Measurements from ENCODE around the gene OLA1. TPM values are rescaled to one million over a fixed set of nuclear protein-coding genes. Genes with fewer than 3 reads are reported as not detected.

The OLA1 gene
- total RNA-seq, 1 experiment from 2014 or later, result 263 TPM

- Histone ChIP-seq H3K4me2 (no peak overlapping the region), H3K27ac (no peak overlapping the region), H3K79me2 (ENCODE audit: low read depth) (peaks cover 93% of the 10 kb centered on the region), H3K9me3 (ENCODE audit: insufficient read depth, low read depth) (no peaks in the 10 kb centered on the region), H3K4me1 (replicated peaks; ENCODE audit: insufficient read depth) (no peaks in the 10 kb centered on the region), H3F3A (ENCODE audit: insufficient read depth, low read depth) (peaks cover 18% of the 10 kb centered on the region), H3K4me3 (no peak overlapping the region), H4K20me1 (ENCODE audit: insufficient read depth) (peaks cover 16% of the 10 kb centered on the region), H3K9me2 (ENCODE audit: insufficient read depth) (no peaks in the 10 kb centered on the region), H3K27me3 (ENCODE audit: insufficient read depth, low read depth) (no peaks in the 10 kb centered on the region), H3K36me3 (ENCODE audit: low read depth) (peaks cover 22% of the 10 kb centered on the region), H2AFZ (no peak overlapping the region)
- DNase-seq, result no peak
- intact Hi-C loops (cut with micrococcal nuclease; ENCODE audit: unreplicated experiment), result no loop called here
- ChIA-PET POLR2A (ENCODE audit: unreplicated experiment) (no interaction called here), CTCF (interaction anchor here (0.7 kb wide), 1 partner anchor 10 kb away, joined by 3 read pairs; no protein-coding TSS in a partner anchor)
- TF ChIP-seq, protein P1, sequence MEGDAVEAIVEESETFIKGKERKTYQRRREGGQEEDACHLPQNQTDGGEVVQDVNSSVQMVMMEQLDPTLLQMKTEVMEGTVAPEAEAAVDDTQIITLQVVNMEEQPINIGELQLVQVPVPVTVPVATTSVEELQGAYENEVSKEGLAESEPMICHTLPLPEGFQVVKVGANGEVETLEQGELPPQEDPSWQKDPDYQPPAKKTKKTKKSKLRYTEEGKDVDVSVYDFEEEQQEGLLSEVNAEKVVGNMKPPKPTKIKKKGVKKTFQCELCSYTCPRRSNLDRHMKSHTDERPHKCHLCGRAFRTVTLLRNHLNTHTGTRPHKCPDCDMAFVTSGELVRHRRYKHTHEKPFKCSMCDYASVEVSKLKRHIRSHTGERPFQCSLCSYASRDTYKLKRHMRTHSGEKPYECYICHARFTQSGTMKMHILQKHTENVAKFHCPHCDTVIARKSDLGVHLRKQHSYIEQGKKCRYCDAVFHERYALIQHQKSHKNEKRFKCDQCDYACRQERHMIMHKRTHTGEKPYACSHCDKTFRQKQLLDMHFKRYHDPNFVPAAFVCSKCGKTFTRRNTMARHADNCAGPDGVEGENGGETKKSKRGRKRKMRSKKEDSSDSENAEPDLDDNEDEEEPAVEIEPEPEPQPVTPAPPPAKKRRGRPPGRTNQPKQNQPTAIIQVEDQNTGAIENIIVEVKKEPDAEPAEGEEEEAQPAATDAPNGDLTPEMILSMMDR (conservative IDR thresholded peaks at IDR 0.05), result no peak
- TF ChIP-seq EZH2 (IDR thresholded peaks at IDR 0.05; ENCODE audit: low read depth), result no peak
- no TSS peak for BruUV-seq (replicated peaks)
These were observed 65.3 kb downstream of the OLA1 start for GRCh38 chr2:174183076-174183475.

- Histone ChIP-seq H3K36me3 (ENCODE audit: low read depth) (peaks cover 22% of the 10 kb centered on the region), H3K9me3 (ENCODE audit: insufficient read depth, low read depth) (no peaks in the 10 kb centered on the region), H3K9me2 (ENCODE audit: insufficient read depth) (no peaks in the 10 kb centered on the region), H3K4me1 (replicated peaks; ENCODE audit: insufficient read depth) (no peaks in the 10 kb centered on the region), H4K20me1 (ENCODE audit: insufficient read depth) (peaks cover 10% of the 10 kb centered on the region), H2AFZ (no peak overlapping the region), H3K4me2 (no peak overlapping the region), H3K27me3 (ENCODE audit: insufficient read depth, low read depth) (no peaks in the 10 kb centered on the region), H3K4me3 (no peak overlapping the region), H3F3A (ENCODE audit: insufficient read depth, low read depth) (peaks cover 23% of the 10 kb centered on the region), H3K27ac (peak overlapping the region; percentile 3; the same call in 1 of the 2 replicates), H3K79me2 (ENCODE audit: low read depth) (peaks cover 93% of the 10 kb centered on the region)
- TF ChIP-seq, protein P1 (conservative IDR thresholded peaks at IDR 0.05), result no peak
- no peak for TF ChIP-seq EZH2 (IDR thresholded peaks at IDR 0.05; ENCODE audit: low read depth)
- intact Hi-C loops (cut with micrococcal nuclease; ENCODE audit: unreplicated experiment), result no loop called here
- POLR2A ChIA-PET (ENCODE audit: unreplicated experiment), result no interaction called here
- no peak for DNase-seq
- no TSS peak for BruUV-seq (replicated peaks)
- CTCF ChIA-PET, result no interaction called here
These were observed 67.0 kb downstream of the OLA1 start for GRCh38 chr2:174181368-174181767.

DNA sequence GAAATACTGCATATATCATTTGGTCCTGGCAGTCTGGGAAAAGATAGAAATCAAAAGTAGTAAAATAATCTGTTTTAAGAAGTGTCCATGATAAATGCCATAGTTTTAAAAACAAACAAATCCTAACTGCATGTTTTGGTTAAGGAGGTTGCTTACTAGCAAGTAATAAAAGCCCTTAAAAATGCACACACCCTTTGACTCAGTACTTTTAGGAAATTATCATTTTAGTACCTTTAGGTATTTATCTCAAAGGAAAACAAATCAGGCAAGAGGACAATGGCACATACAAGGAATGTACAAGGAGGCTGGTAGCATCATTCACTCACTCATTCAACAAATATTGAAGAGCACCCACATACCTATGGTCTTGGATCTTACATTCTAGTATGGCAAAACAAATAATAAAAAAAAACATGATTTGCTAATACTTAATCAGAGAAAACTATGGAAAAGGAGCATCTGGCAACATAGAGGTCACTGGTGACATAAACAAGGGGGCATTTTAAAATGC is 67.6 kb downstream of the OLA1 start:
- no peak overlapping the region for H3K4me2 ChIP-seq
- H3K36me3 ChIP-seq (ENCODE audit: low read depth), result peaks cover 16% of the 10 kb centered on the region
- peaks cover 3% of the 10 kb centered on the region for H3K9me3 ChIP-seq (ENCODE audit: insufficient read depth, low read depth)
- no peak overlapping the region for H2AFZ ChIP-seq
- DNase-seq, result no peak
- H4K20me1 ChIP-seq (ENCODE audit: insufficient read depth), result peaks cover 8% of the 10 kb centered on the region
- H3K27ac ChIP-seq, result peak overlapping the region; percentile 3
- no peak overlapping the region for H3K4me3 ChIP-seq
- peaks cover 93% of the 10 kb centered on the region for H3K79me2 ChIP-seq (ENCODE audit: low read depth)
- BruUV-seq (replicated peaks), result no TSS peak
- no peaks in the 10 kb centered on the region for H3K27me3 ChIP-seq (ENCODE audit: insufficient read depth, low read depth)
- CTCF ChIA-PET, result no interaction called here
- peaks cover 23% of the 10 kb centered on the region for H3F3A ChIP-seq (ENCODE audit: insufficient read depth, low read depth)
- intact Hi-C loops (cut with micrococcal nuclease; ENCODE audit: unreplicated experiment), result no loop called here
- no peaks in the 10 kb centered on the region for H3K9me2 ChIP-seq (ENCODE audit: insufficient read depth)
- POLR2A ChIA-PET (ENCODE audit: unreplicated experiment), result no interaction called here
- TF ChIP-seq, protein P1 (conservative IDR thresholded peaks at IDR 0.05), result no peak
- TF ChIP-seq EZH2 (IDR thresholded peaks at IDR 0.05; ENCODE audit: low read depth), result no peak
- no peaks in the 10 kb centered on the region for H3K4me1 ChIP-seq (replicated peaks; ENCODE audit: insufficient read depth)

Measured in PC-9 (cell line).